GM10266 (cell line): ENCODE measurements around the gene RASAL1.

Source experiments
- DNase-seq: peaks from one replicate; pipeline ENCODE4 v3.0.0; 2012; ENCODE audit errors: extremely low spot score
- TF ChIP-seq, protein P1 (sequence below): IDR thresholded peaks from 2 replicates; pipeline ENCODE4 v1.5.1; 2012; ENCODE audit warnings: mild to moderate bottlenecking, low read depth; ENCODE audit not compliant: control insufficient read depth, insufficient read depth; ENCODE audit errors: missing control alignments

RASAL1 gene

GRCh38 chr12:113106361-113106760, 29.2 kb downstream of the RASAL1 start:
- TF ChIP-seq, protein P1, sequence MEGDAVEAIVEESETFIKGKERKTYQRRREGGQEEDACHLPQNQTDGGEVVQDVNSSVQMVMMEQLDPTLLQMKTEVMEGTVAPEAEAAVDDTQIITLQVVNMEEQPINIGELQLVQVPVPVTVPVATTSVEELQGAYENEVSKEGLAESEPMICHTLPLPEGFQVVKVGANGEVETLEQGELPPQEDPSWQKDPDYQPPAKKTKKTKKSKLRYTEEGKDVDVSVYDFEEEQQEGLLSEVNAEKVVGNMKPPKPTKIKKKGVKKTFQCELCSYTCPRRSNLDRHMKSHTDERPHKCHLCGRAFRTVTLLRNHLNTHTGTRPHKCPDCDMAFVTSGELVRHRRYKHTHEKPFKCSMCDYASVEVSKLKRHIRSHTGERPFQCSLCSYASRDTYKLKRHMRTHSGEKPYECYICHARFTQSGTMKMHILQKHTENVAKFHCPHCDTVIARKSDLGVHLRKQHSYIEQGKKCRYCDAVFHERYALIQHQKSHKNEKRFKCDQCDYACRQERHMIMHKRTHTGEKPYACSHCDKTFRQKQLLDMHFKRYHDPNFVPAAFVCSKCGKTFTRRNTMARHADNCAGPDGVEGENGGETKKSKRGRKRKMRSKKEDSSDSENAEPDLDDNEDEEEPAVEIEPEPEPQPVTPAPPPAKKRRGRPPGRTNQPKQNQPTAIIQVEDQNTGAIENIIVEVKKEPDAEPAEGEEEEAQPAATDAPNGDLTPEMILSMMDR: no peak
- DNase-seq: no peak

GRCh38 chr12:113105606-113106271, 29.8 kb downstream of the RASAL1 start:
- TF ChIP-seq, protein P1: no peak
- no peak for DNase-seq

DNA sequence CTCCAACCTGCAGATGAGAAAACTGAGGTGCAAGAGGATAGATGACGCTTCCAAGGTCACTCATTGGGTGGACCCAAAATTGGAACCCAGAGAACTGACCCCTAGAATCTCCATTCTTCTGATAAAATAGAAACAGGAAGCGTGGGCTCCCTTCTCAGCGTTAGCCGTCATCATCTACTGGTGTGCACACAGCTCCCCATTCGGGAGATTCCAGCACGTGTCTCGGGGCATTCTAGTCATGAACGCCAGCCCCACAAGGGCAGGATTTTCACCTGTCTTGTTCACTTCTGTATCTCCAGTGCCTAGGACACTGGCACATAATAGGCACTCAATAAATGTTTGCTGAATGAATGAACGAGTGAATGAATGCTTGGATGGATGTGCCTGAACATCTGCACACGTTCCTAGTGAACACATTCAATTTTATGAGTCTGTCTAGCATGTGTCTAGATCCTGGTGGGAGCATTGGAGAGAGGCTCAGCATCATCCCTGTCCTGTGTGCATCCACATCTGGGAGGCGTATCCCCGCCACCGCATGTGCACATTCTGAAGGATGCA, 30.5 kb downstream of the RASAL1 start:
- TF ChIP-seq, protein P1: no peak
- DNase-seq: peak; percentile 67

DNA sequence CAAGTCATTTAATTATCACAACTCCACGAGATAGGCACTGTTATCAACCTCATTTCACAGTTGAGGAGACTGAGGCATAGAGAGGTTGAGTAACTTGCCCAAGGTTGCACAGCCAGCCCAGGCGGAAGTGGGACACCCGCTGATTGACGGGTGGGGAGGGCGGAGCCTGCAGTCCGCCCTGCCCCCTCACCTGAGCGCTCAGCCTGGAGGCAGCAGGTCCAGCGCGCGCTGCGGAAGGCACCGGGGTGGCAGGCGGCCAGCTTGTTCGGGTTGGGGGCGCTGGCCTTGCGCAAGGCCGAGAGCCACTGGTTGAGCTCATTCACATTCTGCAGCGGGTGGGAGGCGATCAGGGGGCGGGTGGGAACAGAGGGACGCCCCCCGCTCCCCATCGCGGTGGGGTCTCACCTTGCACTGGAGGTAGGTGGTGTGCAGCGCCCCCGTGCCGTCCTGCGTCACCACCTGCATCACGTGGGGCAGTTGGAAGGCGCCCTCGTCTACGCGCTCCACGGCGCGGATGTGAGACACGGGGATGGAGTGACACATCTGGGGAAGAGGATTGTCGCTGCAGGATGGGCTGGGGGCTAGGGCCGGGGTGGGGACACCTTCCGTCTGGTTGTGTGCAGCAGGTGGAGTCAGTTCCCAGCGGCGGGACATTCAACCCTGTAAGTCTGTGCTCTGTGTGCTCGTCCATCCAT, 31.7 kb downstream of the RASAL1 start:
- peak; percentile 71 for DNase-seq
- TF ChIP-seq, protein P1: no peak

- TF ChIP-seq, protein P1: no peak
- DNase-seq: no peak
Measured at GRCh38 chr12:113102811-113103210, 32.8 kb downstream of the RASAL1 start.

DNA sequence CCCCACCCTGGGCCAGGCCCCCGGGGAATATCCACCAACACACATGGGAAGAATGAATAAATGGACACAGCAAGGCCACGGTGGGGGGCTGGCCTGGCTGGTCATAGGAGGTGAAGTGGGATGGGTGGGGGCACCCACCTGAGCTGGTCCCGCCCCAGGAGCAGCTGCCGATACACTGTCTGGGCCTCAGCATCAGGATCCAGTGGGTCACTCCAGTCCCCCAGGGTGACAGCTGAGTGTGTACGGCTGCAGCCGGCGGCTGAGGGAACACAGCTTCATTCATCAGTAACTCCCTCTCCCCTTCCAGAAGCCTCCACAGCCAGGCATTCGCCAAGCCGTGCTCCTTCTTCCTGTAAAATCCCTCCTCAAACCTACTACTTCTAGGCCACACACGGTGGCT, 33.8 kb downstream of the RASAL1 start:
- no peak for DNase-seq
- TF ChIP-seq, protein P1: no peak

- DNase-seq: no peak
- TF ChIP-seq, protein P1: no peak
Measured at GRCh38 chr12:113099764-113100163, 35.8 kb downstream of the RASAL1 start.
